HG02571 (cell line): ENCODE data around the gene FRAT1.
"Not testable (repeated sequence)": the region's sequence is repeated elsewhere in the genome, so short reads cannot be mapped to it uniquely, and the experiment has no call there.

Experiments used
- ATAC-seq: cut with Tn5 transposase; IDR thresholded peaks from one replicate; pipeline ENCODE4 v1.9.1; 2021; ENCODE audit warnings: mild to moderate bottlenecking, moderate library complexity; ENCODE audit not compliant: unreplicated experiment

The FRAT1 gene

DNA sequence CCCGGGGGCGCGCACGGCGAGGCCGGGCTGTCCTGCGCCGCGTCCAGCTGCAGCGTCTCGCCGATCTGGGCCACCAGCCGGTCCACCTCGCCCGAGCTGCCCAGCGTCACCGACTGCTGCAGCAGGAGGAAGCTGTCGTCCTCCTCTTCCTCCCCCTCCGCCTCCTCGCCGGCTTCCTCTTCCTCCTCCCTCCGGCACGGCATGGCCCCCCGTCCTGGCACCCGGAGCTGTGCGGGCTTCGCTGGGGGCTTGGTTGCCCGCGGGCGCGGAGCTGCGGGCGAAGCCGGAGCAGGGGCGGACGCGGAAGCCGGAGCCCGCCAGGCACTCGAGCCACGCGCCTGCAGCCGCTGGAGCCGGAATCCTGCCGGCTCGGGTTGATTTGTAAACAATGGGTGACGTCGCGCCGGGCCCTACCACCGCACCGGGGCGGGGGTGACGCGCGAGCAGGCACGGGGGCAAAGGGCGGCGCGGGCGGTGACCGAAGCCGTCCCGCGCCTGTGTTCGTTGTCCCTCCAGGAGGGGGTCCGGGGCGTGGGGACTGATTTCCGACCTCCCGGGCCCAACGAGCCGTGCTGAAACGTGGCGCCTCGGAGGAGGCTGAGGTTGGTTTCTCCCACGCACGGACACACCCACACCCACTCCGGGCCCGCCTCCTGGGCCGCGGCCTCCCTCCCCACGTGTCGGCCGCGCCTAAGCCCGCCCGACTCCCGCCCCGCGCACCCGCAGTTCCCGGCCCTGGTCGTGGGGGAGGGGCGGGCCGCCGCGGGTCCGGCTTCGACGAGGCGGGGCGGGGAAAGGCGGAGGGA is 15.5 kb downstream of the FRAT1 start, which contains the start of gene FRAT2:
Gene FRAT2 (minus strand): TSS at position 360 of the 806 bp plus-strand sequence. CDS start 157 bp downstream, at position 203.
- ATAC-seq, result peak; percentile 82

DNA sequence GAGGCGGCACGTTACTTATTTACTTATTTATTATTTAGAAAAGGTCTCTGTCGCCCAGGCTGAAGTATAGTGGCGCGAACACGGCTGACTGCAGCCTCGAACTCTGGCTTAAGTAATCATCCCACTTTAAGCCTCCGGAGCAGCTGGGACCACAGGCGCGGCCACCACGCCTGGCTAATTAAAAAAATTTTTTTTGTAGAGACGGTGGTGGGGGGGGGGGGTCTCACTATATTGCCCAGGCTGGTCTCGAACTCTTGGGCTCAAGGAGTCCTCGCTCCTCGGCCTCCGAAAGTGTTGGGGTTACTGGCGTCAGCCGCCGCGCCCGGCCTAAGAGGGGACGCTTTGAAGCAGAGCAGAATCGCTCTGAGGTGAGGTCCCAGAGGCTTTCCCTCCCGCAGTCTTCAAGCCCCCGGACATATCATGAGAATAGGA is 16.1 kb downstream of the FRAT1 start:
- no peak for ATAC-seq

GRCh38 chr10:97336006-97336405 is 16.9 kb downstream of the FRAT1 start:
- ATAC-seq, result no peak

GRCh38 chr10:97336446-97336845 is 17.4 kb downstream of the FRAT1 start:
- no peak for ATAC-seq

- ATAC-seq, result no peak
Measured at GRCh38 chr10:97336942-97337831, 18.1 kb downstream of the FRAT1 start.

- ATAC-seq, result no peak
Measured at GRCh38 chr10:97338041-97338440, 19.0 kb downstream of the FRAT1 start.

- no peak for ATAC-seq
Measured at GRCh38 chr10:97341416-97341815, 22.3 kb downstream of the FRAT1 start.

- not testable (repeated sequence) for ATAC-seq
Measured at GRCh38 chr10:97343664-97344063, 24.6 kb downstream of the FRAT1 start.

DNA sequence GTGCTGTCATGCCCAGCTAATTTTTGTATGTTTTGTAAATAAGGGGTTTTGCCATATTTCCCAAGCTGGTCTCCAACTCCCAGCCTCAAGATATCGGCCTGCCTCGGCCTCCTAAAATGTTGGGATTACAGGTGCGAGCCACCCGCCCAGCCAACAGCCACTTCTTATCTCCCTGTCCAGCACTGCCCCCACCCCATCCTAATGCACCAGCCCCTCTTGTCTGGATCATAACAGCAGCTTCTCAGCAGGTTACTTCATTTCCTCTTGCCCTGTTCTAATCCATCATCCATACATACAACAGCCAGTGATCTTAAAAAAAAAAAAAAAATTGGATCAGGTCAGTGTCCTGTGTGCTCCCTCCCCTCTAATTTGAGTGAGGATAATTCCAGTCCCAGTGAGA is 28.2 kb downstream of the FRAT1 start:
- no peak for ATAC-seq

- ATAC-seq, result no peak
Measured at GRCh38 chr10:97349752-97350513, 30.9 kb downstream of the FRAT1 start.

DNA sequence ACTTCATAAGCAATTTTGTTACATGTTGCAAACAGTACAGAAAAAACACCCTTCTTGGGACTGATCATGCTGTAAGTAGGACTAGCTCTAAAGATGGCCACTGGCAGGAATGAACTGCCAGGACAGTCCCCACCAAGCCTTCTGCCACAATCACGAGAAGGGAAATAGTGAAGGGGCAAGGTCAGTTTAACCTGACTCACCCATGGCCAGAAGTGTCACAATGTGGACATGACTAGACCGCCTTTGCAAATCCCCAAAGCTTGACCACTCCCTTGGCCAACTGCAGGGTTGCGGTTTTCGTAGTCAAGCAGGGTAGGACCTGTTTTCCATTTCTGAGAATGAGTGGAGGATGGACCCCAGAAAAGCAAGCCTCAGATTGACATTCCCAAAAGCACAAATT is 34.9 kb downstream of the FRAT1 start:
- ATAC-seq, result no peak

- ATAC-seq, result no peak
Measured at GRCh38 chr10:97355571-97355975, 36.5 kb downstream of the FRAT1 start.

GRCh38 chr10:97356318-97356914 is 37.3 kb downstream of the FRAT1 start:
- ATAC-seq, result no peak

- ATAC-seq, result no peak
Measured at GRCh38 chr10:97356918-97357317, 37.8 kb downstream of the FRAT1 start.

DNA sequence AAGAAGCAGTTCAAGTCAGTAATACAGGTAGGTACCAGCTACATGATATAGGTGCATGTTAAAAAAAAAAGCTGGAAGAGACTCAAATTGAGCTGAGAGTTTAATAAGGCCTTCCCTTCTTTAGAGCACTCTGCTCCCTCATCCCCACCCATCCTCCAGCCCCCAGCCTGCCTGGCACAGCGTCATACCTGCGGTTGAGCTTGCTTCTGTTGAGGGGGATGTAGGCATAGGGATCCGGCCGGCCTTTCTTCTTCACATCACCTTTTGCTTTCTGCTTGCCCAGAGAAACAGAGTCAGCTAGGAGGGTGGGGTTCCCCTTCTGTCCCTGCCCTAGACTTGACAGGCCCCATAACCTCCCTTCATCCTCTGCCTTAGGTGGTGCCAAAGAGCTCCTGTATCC is 39.3 kb downstream of the FRAT1 start:
- ATAC-seq, result no peak

GRCh38 chr10:97358781-97359180 is 39.7 kb downstream of the FRAT1 start:
- ATAC-seq, result no peak

DNA sequence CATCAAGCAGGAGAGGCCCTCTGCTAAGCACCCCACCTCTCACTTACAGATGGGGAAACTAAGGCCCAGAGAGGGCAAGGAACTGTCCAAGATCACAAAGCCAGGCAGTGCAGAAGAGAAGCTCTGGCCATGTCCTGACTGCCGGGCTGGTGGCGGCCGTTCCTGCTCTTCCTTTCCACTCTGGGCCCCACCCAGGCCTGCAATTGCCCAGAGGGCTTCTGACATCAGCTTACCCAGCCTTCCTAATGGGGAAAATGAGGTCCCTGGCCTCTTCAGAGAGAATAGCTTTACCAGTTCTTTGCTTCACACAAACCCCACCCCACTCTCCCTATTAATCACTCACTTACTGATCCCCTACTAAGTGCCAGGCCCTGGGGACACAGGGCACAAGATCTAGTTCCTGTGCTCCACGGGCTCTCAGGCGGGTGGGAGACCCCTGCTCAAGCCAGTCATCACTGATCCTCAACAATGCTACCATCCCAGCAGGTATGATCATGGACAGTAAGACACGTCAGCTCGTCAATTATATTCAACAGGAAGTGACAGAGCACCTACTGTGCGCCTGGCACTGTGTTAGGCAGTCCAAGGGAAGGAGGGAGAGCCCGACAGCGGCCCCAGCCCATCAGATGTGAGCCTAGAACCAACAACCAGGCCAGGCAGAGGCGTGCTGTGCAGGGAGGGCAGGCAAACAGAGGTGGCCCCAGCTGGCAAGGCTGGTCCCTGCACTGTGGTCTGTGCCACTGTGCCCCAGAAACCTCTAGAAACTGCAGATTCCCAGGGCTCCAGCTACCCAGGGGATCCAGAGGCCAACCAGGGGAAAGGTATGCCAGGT is 41.9 kb downstream of the FRAT1 start:
- ATAC-seq, result no peak

DNA sequence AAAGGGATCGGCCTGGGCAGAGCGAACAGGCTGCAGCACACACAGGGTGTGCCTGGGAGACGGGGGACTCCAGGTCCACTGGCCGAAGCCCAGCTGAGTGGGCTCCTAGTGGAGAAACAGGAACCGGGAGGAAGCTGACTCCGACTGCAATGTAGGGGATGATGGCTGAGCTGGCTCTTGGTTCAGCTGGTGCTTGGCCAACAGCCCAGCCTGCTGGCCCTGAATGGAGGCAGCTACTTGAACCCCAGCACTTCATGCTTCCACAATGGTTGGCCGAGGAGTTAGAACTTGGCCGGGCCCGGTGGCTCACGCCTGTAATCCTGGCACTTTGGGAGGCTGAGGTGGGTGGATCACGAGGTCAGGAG is 42.4 kb downstream of the FRAT1 start:
- no peak for ATAC-seq

DNA sequence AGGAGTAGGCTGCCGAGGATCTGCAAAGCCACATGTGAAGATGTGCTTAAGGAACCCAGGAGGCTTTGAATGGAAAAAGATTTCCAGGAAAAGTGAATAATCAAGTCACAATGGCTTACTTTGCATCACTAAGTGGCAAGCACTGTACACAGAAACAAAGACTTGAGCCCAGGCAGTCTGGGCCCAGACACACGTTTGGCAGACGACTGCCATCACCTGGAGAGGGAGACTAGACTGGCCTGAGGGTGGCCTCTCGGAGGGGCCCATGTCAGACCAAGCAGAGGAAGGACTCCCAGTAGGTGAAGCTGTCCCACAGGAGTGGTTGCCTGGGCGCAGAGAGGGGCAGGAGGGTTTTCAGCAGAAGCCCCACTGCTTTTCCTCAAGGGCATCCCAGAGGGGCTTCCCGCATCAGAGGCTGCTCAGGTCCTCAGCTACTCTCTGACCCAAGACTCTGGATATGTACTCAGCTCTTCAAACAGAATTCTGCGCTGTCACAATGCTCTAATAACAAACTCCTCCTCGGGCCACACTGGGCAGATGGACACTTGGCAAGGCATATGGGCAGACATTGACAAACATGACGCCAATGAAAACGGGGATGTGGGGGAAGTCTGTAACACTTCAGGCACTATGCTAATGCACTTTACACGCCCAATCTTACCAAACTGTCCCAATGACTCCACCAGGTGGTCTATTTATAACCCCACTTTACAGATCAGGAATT is 43.4 kb downstream of the FRAT1 start:
- no peak for ATAC-seq
